H1 (cell line): ENCODE data around the gene SIX1. TPM values are rescaled to one million over a fixed set of nuclear protein-coding genes. Genes with fewer than 3 reads are reported as not detected.

Experiments
- ATF3 ChIP-seq: IDR thresholded peaks from 2 replicates; pipeline ENCODE4 v1.6.1; 2011; ENCODE audit warnings: low read depth, mild to moderate bottlenecking, low read length; ENCODE audit not compliant: insufficient read depth
- BACH1 ChIP-seq: IDR thresholded peaks from 2 replicates; pipeline ENCODE4 v1.6.1; 2012; ENCODE audit warnings: low read length, improper control_type of control experiment
- CBX8 ChIP-seq: fragments of 300-800, 300-1000 bp; sonication (generic); IDR thresholded peaks from 2 replicates; pipeline ENCODE4 v1.7.1; 2016; ENCODE audit warnings: low read depth, low read length, borderline replicate concordance
- CTCF ChIP-seq, 3 experiments: IDR thresholded peaks; 1 replicate in 2 of 3; 2 replicates in 1 of 3; pipeline versions ENCODE4 v1.5.1 to v1.6.1; 2011; ENCODE audit warnings: low read length in 3 of 3, mild to moderate bottlenecking in 3 of 3, inconsistent platforms in 2 of 3, low read depth in 1 of 3, moderate library complexity in 1 of 3; ENCODE audit not compliant: insufficient read depth in 1 of 3; ENCODE audit errors: control extremely low read depth in 1 of 3
- E2F6 ChIP-seq: IDR thresholded peaks from 2 replicates; pipeline ENCODE4 v1.6.1; 2012; ENCODE audit warnings: inconsistent platforms
- EGR1 ChIP-seq: IDR thresholded peaks from 2 replicates; pipeline ENCODE4 v1.6.1; 2011; ENCODE audit warnings: low read depth, low read length, borderline replicate concordance
- EZH2 ChIP-seq: fragments of 200-600 bp; sonication (generic); IDR thresholded peaks from 2 replicates; pipeline ENCODE4 v1.7.1; 2012; ENCODE audit warnings: low read depth, mild to moderate bottlenecking, moderate library complexity, low read length, inconsistent platforms; ENCODE audit not compliant: severe bottlenecking
- JUND ChIP-seq: IDR thresholded peaks from 2 replicates; pipeline ENCODE4 v1.6.1; 2011; ENCODE audit warnings: mild to moderate bottlenecking, improper control_type of control experiment, low read length
- NANOG ChIP-seq: IDR thresholded peaks from 2 replicates; pipeline ENCODE4 v1.6.1; 2011; ENCODE audit warnings: low read length, low read depth, mild to moderate bottlenecking, inconsistent platforms; ENCODE audit not compliant: insufficient read depth, poor library complexity, severe bottlenecking
- NRF1 ChIP-seq: IDR thresholded peaks from 2 replicates; pipeline ENCODE4 v1.6.1; 2011; ENCODE audit warnings: mild to moderate bottlenecking, low read depth, low read length, improper control_type of control experiment
- RAD21 ChIP-seq, 2 experiments: IDR thresholded peaks in 1 of 2; conservative IDR thresholded peaks in 1 of 2; 2 replicates each; pipeline ENCODE4 v1.6.1; 2011; ENCODE audit warnings: low read depth in 2 of 2, low read length in 2 of 2, improper control_type of control experiment in 1 of 2, inconsistent platforms in 1 of 2, mild to moderate bottlenecking in 1 of 2, moderate library complexity in 1 of 2
- RNF2 ChIP-seq: fragments of 200-900, 300-1000 bp; sonication (generic); IDR thresholded peaks from 2 replicates; pipeline ENCODE4 v1.7.1; 2016; ENCODE audit warnings: borderline replicate concordance, low read depth, mild to moderate bottlenecking, antibody characterized with exemption, low read length; ENCODE audit not compliant: poor library complexity, severe bottlenecking; ENCODE audit errors: missing control alignments
- SAP30 ChIP-seq: fragments of 300-600 bp; sonication (generic); IDR thresholded peaks from 2 replicates; pipeline ENCODE4 v1.7.1; 2012; ENCODE audit warnings: low read length, moderate library complexity, mild to moderate bottlenecking, inconsistent platforms; ENCODE audit not compliant: insufficient read depth, insufficient replicate concordance
- SP2 ChIP-seq: IDR thresholded peaks from 2 replicates; pipeline ENCODE4 v1.6.1; 2012; ENCODE audit warnings: mild to moderate bottlenecking, low read length, inconsistent platforms
- SUZ12 ChIP-seq: fragments of 200-600 bp; sonication (generic); IDR thresholded peaks from 2 replicates; pipeline ENCODE4 v1.6.1; 2012; ENCODE audit warnings: mild to moderate bottlenecking, inconsistent platforms, low read length, moderate library complexity, mixed read lengths
- TCF12 ChIP-seq: IDR thresholded peaks from 2 replicates; pipeline ENCODE4 v1.6.1; 2011; ENCODE audit warnings: low read depth, mild to moderate bottlenecking, low read length
- YY1 ChIP-seq: IDR thresholded peaks from 2 replicates; pipeline ENCODE4 v1.6.1; 2011; ENCODE audit warnings: low read depth, mild to moderate bottlenecking, low read length
- ZNF274 ChIP-seq: IDR thresholded peaks from 2 replicates; pipeline ENCODE4 v1.7.0; 2012; ENCODE audit warnings: low read length, borderline replicate concordance; ENCODE audit errors: extremely low read depth
- polyA plus RNA-seq, 7 experiments: library from polyadenylated mRNA; depleted of rRNA in 3 of 7; stranded (reverse) in 5 of 7; unstranded in 2 of 7; fragments of >200 nt in 5 of 7; fragments of 200-250 nt in 2 of 7; gene quantifications; 1 replicate in 5 of 7; 2 replicates in 1 of 7; 4 replicates in 1 of 7; pipeline versions ENCODE4 v1.2.1 to v1.2.3, GENCODE V29; 2011 to 2013; ENCODE audit warnings: missing spikeins in 2 of 7, mixed read lengths in 2 of 7
- total RNA-seq: library from RNA; stranded (reverse); fragmentation: NEBNext Ultra II Directional; extraction: Animal tissue kit (Norgen Biotek cat#: 25700); gene quantifications from 2 replicates; pipeline ENCODE4 v1.2.1, GENCODE V29; 2021

The SIX1 gene
- total and polyA plus RNA-seq, 2 of the 8 experiments (the other 6 are each of a cell fraction or from before 2014, with no cell fraction given) = 0.03 to 0.69 TPM

- no peak for TF ChIP-seq JUND
- peak; percentile 30 to 51 (median 41) for TF ChIP-seq CTCF (IDR thresholded peaks at IDR 0.05; ENCODE audit: control extremely low read depth in 1 of 3, insufficient read depth in 1 of 3, low read depth in 1 of 3, low read length in 3 of 3)
- TF ChIP-seq NRF1 = no peak
- no peak for TF ChIP-seq ATF3
- no peak; the same call in 1 of the 2 replicates for TF ChIP-seq E2F6
- peak; percentile 90 for TF ChIP-seq EZH2
- no peak for TF ChIP-seq SP2
- TF ChIP-seq SUZ12 = peak; percentile 71
- TF ChIP-seq BACH1 = no peak
- TF ChIP-seq ZNF274 = no peak
- no peak for TF ChIP-seq SAP30
- TF ChIP-seq NANOG = no peak
- TF ChIP-seq CBX8 = no peak; the same call in 1 of the 2 replicates
- TF ChIP-seq TCF12 = no peak
- TF ChIP-seq YY1 = 0 out of 2 replicates have a peak, but pooled peaks have one; percentile 17
- TF ChIP-seq EGR1 = no peak; the same call in 1 of the 2 replicates
- peak; percentile 71 to 72 for TF ChIP-seq RAD21 (IDR thresholded peaks at IDR 0.05 in 1 of 2, conservative IDR thresholded peaks at IDR 0.05 in 1 of 2; ENCODE audit: low read depth in 2 of 2, low read length in 2 of 2)
- TF ChIP-seq RNF2 = peak; percentile 60
Measured at GRCh38 chr14:60656686-60657455, 7.6 kb upstream of the SIX1 start (continued).
